AG10803 (cell line): ENCODE results near the gene TAAR5.
"Not testable (repeated sequence)": the region's sequence is repeated elsewhere in the genome, so short reads cannot be mapped to it uniquely, and the experiment has no call there.

Source experiments
- DNase-seq: peaks from one replicate; pipeline ENCODE4 v3.0.0; 2010; ENCODE audit warnings: low read depth
- H3K4me3 ChIP-seq: 2 replicates; pipeline ENCODE4 v1.5.1; 2011; ENCODE audit warnings: mild to moderate bottlenecking, low read length, control low read depth
- CTCF ChIP-seq: conservative IDR thresholded peaks from 2 replicates; pipeline ENCODE4 v1.5.1; 2011; ENCODE audit warnings: mild to moderate bottlenecking, low read length, control low read depth, inconsistent platforms

TAAR5 gene

GRCh38 chr6:132616677-132617076 is 27.1 kb upstream of the TAAR5 start:
- DNase-seq, result no peak
- H3K4me3 ChIP-seq, result no peak overlapping the region
- no peak for TF ChIP-seq CTCF

- no peak for DNase-seq
- no peak for TF ChIP-seq CTCF
- no peak overlapping the region for H3K4me3 ChIP-seq
These were observed 25.0 kb upstream of the TAAR5 start for GRCh38 chr6:132614554-132614953.

GRCh38 chr6:132612449-132613108 is 23.0 kb upstream of the TAAR5 start:
- TF ChIP-seq CTCF, result no peak
- no peak for DNase-seq
- H3K4me3 ChIP-seq, result no peak overlapping the region

- DNase-seq, result no peak
- TF ChIP-seq CTCF, result no peak
- no peak overlapping the region for H3K4me3 ChIP-seq
These were observed 22.1 kb upstream of the TAAR5 start for GRCh38 chr6:132611616-132612015.

GRCh38 chr6:132607544-132608233 is 18.1 kb upstream of the TAAR5 start:
- no peak for TF ChIP-seq CTCF
- no peak for DNase-seq
- no peak overlapping the region for H3K4me3 ChIP-seq

- no peak for DNase-seq
- TF ChIP-seq CTCF, result no peak
- H3K4me3 ChIP-seq, result no peak overlapping the region
These were observed 15.2 kb upstream of the TAAR5 start for GRCh38 chr6:132604635-132605152.

- not testable (repeated sequence) for DNase-seq, H3K4me3 ChIP-seq
These were observed 11.4 kb upstream of the TAAR5 start for GRCh38 chr6:132600900-132601299.
